GM21360 (cell line): ENCODE measurements around the gene EXTL2.
"Not testable (repeated sequence)": the region's sequence is repeated elsewhere in the genome, so short reads cannot be mapped to it uniquely, and the experiment has no call there.

Experiments
- ATAC-seq: cut with Tn5 transposase; IDR thresholded peaks from one replicate; pipeline ENCODE4 v1.9.1; 2021; ENCODE audit warnings: mild to moderate bottlenecking, moderate library complexity; ENCODE audit not compliant: unreplicated experiment

EXTL2 gene

GRCh38 chr1:100903777-100904176 is 9.1 kb upstream of the EXTL2 start:
- ATAC-seq, result no peak

- ATAC-seq, result no peak
These were observed 7.7 kb upstream of the EXTL2 start for GRCh38 chr1:100902365-100902764.

- ATAC-seq, result peak; percentile 46
These were observed 1.9 kb upstream of the EXTL2 start for GRCh38 chr1:100896481-100896982.

- peak; percentile 71 for ATAC-seq
These were observed 1.2 kb upstream of the EXTL2 start, which contains the start of gene SLC30A7 for GRCh38 chr1:100895540-100896480. TSS of gene SLC30A7 (plus strand) at chr1:100896090. CDS start at chr1:100896263, 173 bp downstream.

GRCh38 chr1:100893718-100894117 is 924 bp downstream of the EXTL2 start:
- no peak for ATAC-seq

GRCh38 chr1:100892554-100892953 is 2.1 kb downstream of the EXTL2 start:
- no peak for ATAC-seq

GRCh38 chr1:100891380-100891779 is 3.3 kb downstream of the EXTL2 start:
- ATAC-seq, result no peak

GRCh38 chr1:100889869-100890482 is 4.7 kb downstream of the EXTL2 start:
- ATAC-seq, result not testable (repeated sequence)

GRCh38 chr1:100889007-100889406 is 5.6 kb downstream of the EXTL2 start:
- ATAC-seq, result not testable (repeated sequence)

- no peak for ATAC-seq
These were observed 10.7 kb downstream of the EXTL2 start for GRCh38 chr1:100883963-100884362.

- no peak for ATAC-seq
These were observed 11.9 kb downstream of the EXTL2 start for GRCh38 chr1:100882698-100883097.

GRCh38 chr1:100881687-100882086 is 13.0 kb downstream of the EXTL2 start:
- ATAC-seq, result no peak

GRCh38 chr1:100879422-100879821 is 15.2 kb downstream of the EXTL2 start:
- ATAC-seq, result no peak

- no peak for ATAC-seq
These were observed 18.4 kb downstream of the EXTL2 start for GRCh38 chr1:100876291-100876690.

- ATAC-seq, result no peak
These were observed 19.4 kb downstream of the EXTL2 start for GRCh38 chr1:100875228-100875627.

- ATAC-seq, result no peak
These were observed 20.2 kb downstream of the EXTL2 start for GRCh38 chr1:100874433-100874832.

GRCh38 chr1:100869996-100870395 is 24.6 kb downstream of the EXTL2 start:
- ATAC-seq, result no peak

GRCh38 chr1:100868364-100868995 is 26.2 kb downstream of the EXTL2 start:
- no peak for ATAC-seq

- ATAC-seq, result no peak
These were observed 27.8 kb downstream of the EXTL2 start for GRCh38 chr1:100866901-100867206.

GRCh38 chr1:100866041-100866900 is 28.4 kb downstream of the EXTL2 start:
- ATAC-seq, result peak; percentile 67

- ATAC-seq, result no peak
These were observed 32.1 kb downstream of the EXTL2 start for GRCh38 chr1:100862591-100862990.
